Activated naive CD4-positive, alpha-beta T cell treated with anti-CD3 and anti-CD28 coated beads for 36 hours (primary cell): ENCODE results near the gene ZMIZ1. TPM values are rescaled to one million over a fixed set of nuclear protein-coding genes. Genes with fewer than 3 reads are reported as not detected.

ENCODE experiments used
- CTCF ChIA-PET: fragments of 350-600 bp; sonication (Branson Sonifier 250); formaldehyde crosslinking; loops from one replicate; lab custom pipeline; 2021; ENCODE audit warnings: antibody characterized with exemption; lab: Charles Lee
- DNase-seq: peaks from one replicate; pipeline ENCODE4 v3.0.0-alpha.2; 2020
- H3K27ac Mint-ChIP-seq: one replicate; pipeline ENCODE4 v1.8.0; 2021; ENCODE audit warnings: mild to moderate bottlenecking, mixed read lengths
- H3K27me3 Mint-ChIP-seq: one replicate; pipeline ENCODE4 v1.8.0; 2021; ENCODE audit warnings: low read depth, mixed read lengths
- H3K36me3 Mint-ChIP-seq: one replicate; pipeline ENCODE4 v1.8.0; 2021; ENCODE audit warnings: low read depth, mixed read lengths
- H3K4me1 Mint-ChIP-seq: one replicate; pipeline ENCODE4 v1.8.0; 2021; ENCODE audit warnings: low read depth, mixed read lengths
- H3K4me3 Mint-ChIP-seq: one replicate; pipeline ENCODE4 v1.8.0; 2021; ENCODE audit warnings: mild to moderate bottlenecking, moderate library complexity, mixed read lengths
- H3K9me3 Mint-ChIP-seq: one replicate; pipeline ENCODE4 v1.8.0; 2021; ENCODE audit warnings: mixed read lengths
- intact Hi-C: fragments of 100-400 bp; cut with micrococcal nuclease; formaldehyde crosslinking; loops from one replicate; pipeline ENCODE4 v1.15.1; 2023
- total RNA-seq, 2 experiments: library from RNA; stranded (reverse); gene quantifications; one replicate each; pipeline ENCODE4 v1.2.3, GENCODE V29; 2021

The ZMIZ1 gene
- total RNA-seq, 2 experiments from 2014 or later, result 15.6 to 18.3 TPM

- no peaks in the 10 kb centered on the region for H3K9me3 Mint-ChIP-seq
- H3K27ac Mint-ChIP-seq, result no peak overlapping the region
- no peaks in the 10 kb centered on the region for H3K4me1 Mint-ChIP-seq
- intact Hi-C loops, result no loop called here
- no peak overlapping the region for H3K4me3 Mint-ChIP-seq
- CTCF ChIA-PET, result interaction anchor here (0.9 kb wide), 1 partner anchor 9 kb away, joined by 3 read pairs; no protein-coding TSS in a partner anchor
- no peaks in the 10 kb centered on the region for H3K36me3 Mint-ChIP-seq
- H3K27me3 Mint-ChIP-seq, result no peaks in the 10 kb centered on the region
- no peak for DNase-seq
Measured at GRCh38 chr10:79186486-79187120, 117.8 kb downstream of the ZMIZ1 start.

GRCh38 chr10:79187121-79187940 is 118.6 kb downstream of the ZMIZ1 start:
- CTCF ChIA-PET, result interaction anchor here (0.9 kb wide), 1 partner anchor 8 kb away, joined by 3 read pairs; no protein-coding TSS in a partner anchor
- no peak overlapping the region for H3K4me3 Mint-ChIP-seq

GRCh38 chr10:79188154-79188965 is 119.6 kb downstream of the ZMIZ1 start:
- no peak for DNase-seq
- Mint-ChIP-seq H3K36me3 (no peaks in the 10 kb centered on the region), H3K9me3 (no peaks in the 10 kb centered on the region), H3K27me3 (no peaks in the 10 kb centered on the region), H3K4me1 (no peaks in the 10 kb centered on the region), H3K27ac (no peak overlapping the region), H3K4me3 (no peak overlapping the region)
- CTCF ChIA-PET, result no interaction called here
- intact Hi-C loops, result no loop called here

More at GRCh38 chr10:79187121-79187940, 118.6 kb downstream of the ZMIZ1 start:
- Mint-ChIP-seq H3K27me3 (no peaks in the 10 kb centered on the region), H3K4me1 (no peaks in the 10 kb centered on the region), H3K27ac (no peak overlapping the region), H3K9me3 (no peaks in the 10 kb centered on the region), H3K36me3 (no peaks in the 10 kb centered on the region)
- DNase-seq, result no peak
- intact Hi-C loops, result no loop called here

GRCh38 chr10:79189181-79189580 is 120.4 kb downstream of the ZMIZ1 start:
- no peaks in the 10 kb centered on the region for H3K9me3 Mint-ChIP-seq
- no peak overlapping the region for H3K27ac Mint-ChIP-seq
- H3K27me3 Mint-ChIP-seq, result no peaks in the 10 kb centered on the region
- H3K36me3 Mint-ChIP-seq, result no peaks in the 10 kb centered on the region
- CTCF ChIA-PET, result no interaction called here
- no peak for DNase-seq
- no peak overlapping the region for H3K4me3 Mint-ChIP-seq
- intact Hi-C loops, result no loop called here
- no peaks in the 10 kb centered on the region for H3K4me1 Mint-ChIP-seq

GRCh38 chr10:79189853-79190435 is 121.2 kb downstream of the ZMIZ1 start:
- H3K4me1 Mint-ChIP-seq, result no peaks in the 10 kb centered on the region
- H3K9me3 Mint-ChIP-seq, result no peaks in the 10 kb centered on the region
- no peak overlapping the region for H3K4me3 Mint-ChIP-seq
- no peaks in the 10 kb centered on the region for H3K27me3 Mint-ChIP-seq
- no peak overlapping the region for H3K27ac Mint-ChIP-seq
- DNase-seq, result no peak
- intact Hi-C loops, result loop anchor here (10.0 kb wide), 1 partner anchor 1345 kb away; no protein-coding TSS in a partner anchor
- H3K36me3 Mint-ChIP-seq, result no peaks in the 10 kb centered on the region
- CTCF ChIA-PET, result interaction anchor here (0.7 to 1.0 kb wide), 3 partner anchors 103 to 1143 kb away, joined by 3 read pairs; no protein-coding TSS in a partner anchor

- H3K4me1 Mint-ChIP-seq, result peaks cover 3% of the 10 kb centered on the region
- no peaks in the 10 kb centered on the region for H3K9me3 Mint-ChIP-seq
- CTCF ChIA-PET, result interaction anchor here (0.5 to 1.0 kb wide), 3 partner anchors 104 to 1065 kb away, joined by 3 read pairs; no protein-coding TSS in a partner anchor
- H3K27ac Mint-ChIP-seq, result no peak overlapping the region
- intact Hi-C loops, result loop anchor here (10.0 kb wide), 1 partner anchor 1346 kb away; no protein-coding TSS in a partner anchor
- no peaks in the 10 kb centered on the region for H3K36me3 Mint-ChIP-seq
- no peak for DNase-seq
- no peak overlapping the region for H3K4me3 Mint-ChIP-seq
- no peaks in the 10 kb centered on the region for H3K27me3 Mint-ChIP-seq
Measured at GRCh38 chr10:79190740-79191261, 122.0 kb downstream of the ZMIZ1 start.

GRCh38 chr10:79191951-79192676 is 123.3 kb downstream of the ZMIZ1 start:
- intact Hi-C loops, result loop anchor here (10.0 kb wide), 1 partner anchor 1347 kb away; no protein-coding TSS in a partner anchor
- no peak for DNase-seq
- CTCF ChIA-PET, result interaction anchor here (1.0 to 1.4 kb wide), 2 partner anchors 12 to 299 kb away, joined by 3 read pairs; no protein-coding TSS in a partner anchor
- Mint-ChIP-seq H3K27me3 (no peaks in the 10 kb centered on the region), H3K4me3 (no peak overlapping the region), H3K36me3 (no peaks in the 10 kb centered on the region), H3K27ac (no peak overlapping the region), H3K4me1 (peaks cover 5% of the 10 kb centered on the region), H3K9me3 (no peaks in the 10 kb centered on the region)

GRCh38 chr10:79192677-79193003 is 123.9 kb downstream of the ZMIZ1 start:
- Mint-ChIP-seq H3K9me3 (no peaks in the 10 kb centered on the region), H3K36me3 (no peaks in the 10 kb centered on the region), H3K4me3 (no peak overlapping the region), H3K27me3 (no peaks in the 10 kb centered on the region), H3K27ac (no peak overlapping the region), H3K4me1 (peaks cover 5% of the 10 kb centered on the region)
- intact Hi-C loops, result loop anchor here (10.0 kb wide), 1 partner anchor 1348 kb away; no protein-coding TSS in a partner anchor
- CTCF ChIA-PET, result interaction anchor here (0.6 to 1.4 kb wide), 3 partner anchors 11 to 1334 kb away, joined by 3 read pairs; no protein-coding TSS in a partner anchor
- DNase-seq, result no peak

- DNase-seq, result no peak
- intact Hi-C loops, result loop anchor here (10.0 kb wide), 1 partner anchor 1349 kb away; no protein-coding TSS in a partner anchor
- Mint-ChIP-seq H3K36me3 (no peaks in the 10 kb centered on the region), H3K27ac (no peak overlapping the region), H3K4me3 (no peak overlapping the region), H3K4me1 (peaks cover 5% of the 10 kb centered on the region), H3K27me3 (no peaks in the 10 kb centered on the region), H3K9me3 (no peaks in the 10 kb centered on the region)
- CTCF ChIA-PET, result interaction anchor here (0.6 to 4.3 kb wide), 20 partner anchors 10 to 1147 kb away, joined by 3 to 41 read pairs (median 5); no protein-coding TSS in a partner anchor
Measured at GRCh38 chr10:79193694-79194382, 125.1 kb downstream of the ZMIZ1 start.

- CTCF ChIA-PET, result interaction anchor here (0.6 to 4.3 kb wide), 72 partner anchors 8 to 1149 kb away, joined by 3 to 41 read pairs (median 3); no protein-coding TSS in a partner anchor
- H3K9me3 Mint-ChIP-seq, result no peaks in the 10 kb centered on the region
- H3K4me3 Mint-ChIP-seq, result no peak overlapping the region
- no peaks in the 10 kb centered on the region for H3K36me3 Mint-ChIP-seq
- intact Hi-C loops, result loop anchor here (1.0 to 10.0 kb wide), 10 partner anchors 72 to 1351 kb away; partner anchors contain the start of gene ZMIZ1
- no peaks in the 10 kb centered on the region for H3K27me3 Mint-ChIP-seq
- DNase-seq, result peak; percentile 84
- H3K4me1 Mint-ChIP-seq, result peaks cover 5% of the 10 kb centered on the region
- H3K27ac Mint-ChIP-seq, result no peak overlapping the region
Measured at GRCh38 chr10:79195091-79195923, 126.5 kb downstream of the ZMIZ1 start.
